Astrocyte of the spinal cord (primary cell): ENCODE measurements around the gene GAPDH.
A peak's percentile ranks its signal among the peaks of the same experiment; 100 is the strongest.
"Not testable (repeated sequence)": the region's sequence is repeated elsewhere in the genome, so short reads cannot be mapped to it uniquely, and the experiment has no call there.

Source experiments
- DNase-seq: peaks from one replicate; pipeline ENCODE4 v3.0.0; 2011; ENCODE audit warnings: low read depth, low spot score
- H3K4me3 ChIP-seq: 2 replicates; pipeline ENCODE4 v1.5.1; 2011; ENCODE audit warnings: low read depth, mild to moderate bottlenecking, low read length, moderate library complexity
- CTCF ChIP-seq: IDR thresholded peaks from 2 replicates; pipeline ENCODE4 v1.5.1; 2012; ENCODE audit warnings: low read depth, mild to moderate bottlenecking, low read length, inconsistent platforms
- in situ Hi-C: cut with HindIII; loops from 2 replicates; pipeline ENCODE4 v1.10.0; 2017; ENCODE audit warnings: low sequenced_read_pairs

Gene GAPDH

DNA sequence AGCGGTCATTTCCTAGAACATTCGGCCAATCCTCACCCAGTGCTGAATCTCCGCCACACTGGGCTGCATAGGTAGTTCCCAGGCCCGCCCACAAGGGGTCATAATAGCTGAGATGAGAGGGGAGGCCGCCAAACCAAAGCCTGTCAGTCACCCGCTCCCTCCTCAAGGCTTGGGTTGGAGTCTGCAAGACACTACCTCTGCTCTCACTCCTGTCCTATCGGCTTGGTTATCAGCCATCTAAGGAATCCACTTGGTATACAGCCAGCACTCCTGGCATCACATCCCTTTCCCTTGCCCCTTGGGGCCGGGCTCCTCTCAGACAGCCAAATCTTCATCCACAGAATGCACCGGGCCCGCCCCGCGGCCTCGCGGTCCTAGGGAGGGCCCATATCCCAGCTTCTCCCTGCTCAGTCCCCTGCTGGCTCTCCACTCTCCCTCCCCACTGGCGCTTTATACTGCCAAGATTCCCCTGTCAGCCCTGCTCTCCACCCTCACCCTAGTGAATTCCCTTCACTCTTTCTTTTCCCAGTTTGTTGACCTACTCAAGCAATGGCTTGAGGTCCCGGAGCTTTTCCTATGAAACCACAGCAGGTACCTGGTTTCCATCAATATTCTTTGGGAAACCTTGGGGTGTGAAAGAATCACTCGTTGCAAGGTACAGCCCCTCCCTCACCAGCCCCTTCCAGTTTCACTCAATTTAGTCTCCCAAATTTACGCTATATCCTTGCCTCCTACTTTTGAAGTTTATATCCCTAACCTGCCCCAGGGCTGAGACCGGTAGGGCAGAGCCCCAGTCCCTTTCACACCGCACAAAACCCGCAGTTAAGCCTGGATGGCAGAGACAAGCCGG, 20.1 kb downstream of the GAPDH start:
- in situ Hi-C loops = no loop called here
- peak; percentile 79 for TF ChIP-seq CTCF
- peak; percentile 77 for DNase-seq
- peak overlapping the region; percentile 76 for H3K4me3 ChIP-seq

DNA sequence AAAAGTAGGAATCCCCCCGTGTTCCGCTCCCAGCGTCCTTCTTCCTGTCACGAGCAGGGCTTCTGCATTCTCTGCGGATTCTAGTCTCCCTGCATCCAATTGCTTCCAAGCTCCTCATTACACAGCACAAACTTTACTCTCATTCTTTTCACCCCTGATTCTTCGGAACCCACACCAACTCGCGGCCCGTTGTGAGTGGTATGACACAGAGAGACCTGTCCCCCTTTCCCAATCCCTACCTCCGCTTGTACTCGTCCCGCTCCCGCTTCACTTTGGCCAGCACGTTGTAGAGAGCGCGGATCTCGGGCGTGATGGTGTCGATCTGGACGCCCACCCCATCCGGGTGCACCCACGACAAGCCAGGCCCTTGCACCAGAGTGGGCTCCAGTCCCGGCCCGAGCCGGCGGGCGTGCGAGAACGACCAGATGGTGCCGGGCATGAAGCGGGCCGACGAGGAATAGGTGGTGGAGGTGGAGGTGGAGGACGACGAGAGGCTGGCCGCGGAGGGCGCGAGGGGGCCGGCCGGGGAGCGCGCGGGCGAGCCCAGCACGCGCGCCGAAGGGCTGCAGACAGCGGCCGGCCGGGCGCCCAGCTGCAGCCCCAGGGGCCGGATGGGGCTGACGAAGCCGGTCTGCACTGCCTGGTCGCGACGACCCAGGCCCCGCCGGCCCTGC, 20.8 kb downstream of the GAPDH start:
- no peak for DNase-seq
- in situ Hi-C loops = no loop called here
- peak overlapping the region; percentile 76 for H3K4me3 ChIP-seq
- TF ChIP-seq CTCF = no peak

- DNase-seq, in situ Hi-C loops, H3K4me3 ChIP-seq: not testable (repeated sequence)
Observed at GRCh38 chr12:6556496-6556817, 22.1 kb downstream of the GAPDH start.

GRCh38 chr12:6556857-6557256, 22.5 kb downstream of the GAPDH start:
- DNase-seq = no peak
- no peak for TF ChIP-seq CTCF
- in situ Hi-C loops = no loop called here
- H3K4me3 ChIP-seq = no peak overlapping the region

- in situ Hi-C loops, H3K4me3 ChIP-seq: not testable (repeated sequence)
- peak; percentile 69 for TF ChIP-seq CTCF
- peak; percentile 62 for DNase-seq
Observed at GRCh38 chr12:6558014-6558760, 23.9 kb downstream of the GAPDH start.

DNA sequence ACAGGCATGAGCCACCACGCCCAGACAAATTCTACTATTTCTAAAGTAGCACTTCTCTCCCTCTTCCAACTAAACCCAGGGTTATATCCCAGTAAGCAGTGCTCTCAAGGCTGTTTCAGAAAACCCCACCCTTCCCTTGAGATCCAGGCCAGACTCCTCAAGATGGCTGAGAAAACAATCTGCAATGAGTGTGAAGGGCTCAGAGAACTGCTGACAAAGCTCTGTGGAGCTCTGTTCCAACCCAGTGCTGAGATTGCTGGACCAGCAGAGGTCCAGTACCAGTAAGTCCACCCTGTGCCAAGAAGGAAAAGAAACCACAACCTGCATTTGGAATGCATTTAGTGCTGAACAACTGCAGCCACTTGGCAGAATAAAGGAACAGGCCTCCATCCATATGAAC, 25.2 kb downstream of the GAPDH start:
- in situ Hi-C loops = no loop called here
- no peak overlapping the region for H3K4me3 ChIP-seq
- DNase-seq = no peak
- TF ChIP-seq CTCF = no peak
